GM12872 (cell line): ENCODE results near the gene SLC12A1.
A peak's percentile ranks its signal among the peaks of the same experiment; 100 is the strongest.

ENCODE experiments used
- CTCF ChIP-seq: IDR thresholded peaks from 3 replicates; pipeline ENCODE4 v1.5.1; 2011; ENCODE audit warnings: low read depth, mild to moderate bottlenecking, low read length, moderate library complexity; ENCODE audit not compliant: insufficient read depth

Gene SLC12A1

DNA sequence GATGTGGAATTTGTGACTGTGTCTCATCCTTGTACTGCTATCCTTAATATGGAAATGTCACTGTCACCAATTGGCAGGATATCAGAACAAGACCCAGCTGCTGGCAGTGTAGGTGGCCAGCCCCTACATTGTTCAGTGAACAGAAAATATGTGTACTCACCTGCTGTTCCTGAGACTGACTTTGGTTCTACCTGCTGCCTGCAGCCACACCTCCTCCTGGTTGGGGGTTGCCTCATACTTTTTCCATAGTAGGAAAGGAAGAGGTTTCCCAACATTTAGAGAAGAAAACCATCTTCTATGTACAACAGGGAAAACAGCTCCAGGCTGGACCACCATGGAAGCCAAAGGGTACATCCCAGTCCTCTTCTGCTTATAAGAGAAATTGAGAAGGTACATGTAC lies 35.9 kb downstream of the SLC12A1 start:
- no peak for TF ChIP-seq CTCF

GRCh38 chr15:48242535-48242934 lies 36.4 kb downstream of the SLC12A1 start:
- no peak for TF ChIP-seq CTCF

DNA sequence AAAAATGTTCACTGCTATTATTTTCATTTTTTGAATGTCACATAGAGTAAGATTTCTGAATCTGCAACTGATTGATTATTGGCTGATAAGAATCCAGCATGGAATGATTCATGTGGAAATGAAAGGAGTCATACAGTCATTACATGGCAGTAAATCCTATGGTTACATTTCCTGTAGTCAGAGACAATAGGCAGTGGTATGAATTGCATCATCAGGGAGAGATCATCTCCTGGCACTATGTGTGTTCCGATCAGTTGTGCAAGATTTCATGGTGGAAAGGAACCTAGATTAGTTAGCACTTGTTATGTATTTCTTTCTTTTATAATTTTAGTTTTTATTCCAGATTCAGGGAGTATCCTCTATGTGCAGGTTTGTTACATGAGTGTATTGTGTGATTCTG lies 38.8 kb downstream of the SLC12A1 start:
- TF ChIP-seq CTCF, result no peak

GRCh38 chr15:48248414-48248813 lies 42.3 kb downstream of the SLC12A1 start:
- no peak for TF ChIP-seq CTCF

GRCh38 chr15:48250640-48251076 lies 44.6 kb downstream of the SLC12A1 start:
- TF ChIP-seq CTCF, result peak; percentile 80

- TF ChIP-seq CTCF, result no peak
Measured at GRCh38 chr15:48253172-48253571, 47.1 kb downstream of the SLC12A1 start.

GRCh38 chr15:48265135-48265534 lies 59.0 kb downstream of the SLC12A1 start:
- TF ChIP-seq CTCF, result no peak

DNA sequence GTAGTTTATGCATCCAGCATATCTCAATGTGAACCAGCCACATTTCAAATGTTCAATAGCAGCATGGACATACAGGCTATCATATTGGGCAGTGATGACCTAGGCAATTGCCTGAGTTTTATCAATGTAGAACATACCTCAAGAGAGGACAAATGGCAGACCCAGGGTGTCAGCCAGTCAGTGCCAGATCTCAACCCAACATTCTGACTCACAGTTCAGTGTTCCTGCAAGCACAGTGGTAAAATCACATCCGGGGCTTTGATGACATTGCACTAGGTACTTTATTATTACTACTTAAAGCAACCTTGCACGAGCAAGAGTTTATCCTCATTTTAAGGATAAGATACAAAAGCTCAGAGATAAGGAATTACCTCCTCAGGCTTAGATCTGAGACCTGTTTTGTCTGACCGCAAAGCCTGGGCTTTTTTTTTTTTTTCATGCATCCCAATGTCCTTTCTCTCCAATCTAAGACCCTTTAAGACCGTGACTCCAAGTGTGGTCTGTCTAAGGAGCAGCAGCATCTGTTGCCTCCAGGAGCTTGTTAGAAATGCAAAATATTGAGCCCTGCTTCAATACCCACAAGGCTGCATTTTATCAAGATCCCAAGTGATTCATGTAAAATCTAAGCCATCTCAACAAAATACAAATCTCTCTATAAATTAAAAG lies 60.1 kb downstream of the SLC12A1 start:
- no peak for TF ChIP-seq CTCF
